HepG2 (cell line): ENCODE data around the gene PPP2R5D. TPM values are rescaled to one million over a fixed set of nuclear protein-coding genes. Genes with fewer than 3 reads are reported as not detected.

ENCODE experiments used
- ATAC-seq: fragments of 200-7000 bp; cut with Tn5 transposase; 3 replicates; pipeline ENCODE4 v1.9.1; 2020; ENCODE audit warnings: mild to moderate bottlenecking, moderate library complexity
- BruUV-seq: library from RNA; stranded (reverse); fragments of 400-500 nt; replicated peaks from 2 replicates; lab custom pipeline; 2021; lab: Mats Ljungman, UMichigan
- CTCF ChIA-PET: fragments of 300-600 bp; formaldehyde crosslinking; extraction: SDS; loops from one replicate; lab custom pipeline; 2021; ENCODE audit warnings: low total read pairs, inconsistent platforms, low intra/inter-chr PET ratio; lab: Yijun Ruan, JAX
- POLR2A ChIA-PET: fragments of 350-600 bp; sonication (Branson Sonifier 250); formaldehyde crosslinking; loops from one replicate; lab custom pipeline; 2020; ENCODE audit warnings: antibody characterized with exemption, inconsistent platforms; lab: Yijun Ruan, JAX
- DNase-seq: peaks from one replicate; pipeline ENCODE4 v3.0.0-alpha.2; 2015; ENCODE audit warnings: low spot score
- FAIRE-seq: peaks from 3 replicates; lab custom pipeline; 2011; peaks lifted over from hg19 to GRCh38; lab: Jason Lieb, UNC
- H2AFZ ChIP-seq: one replicate; pipeline ENCODE4 v1.6.1; 2011; ENCODE audit warnings: low read length, inconsistent platforms
- H3K27ac ChIP-seq: fragments of 300-600 bp; 3 replicates; pipeline ENCODE4 v1.8.0; 2011; ENCODE audit warnings: mixed run types, mild to moderate bottlenecking, mixed read lengths, low read length, inconsistent platforms; ENCODE audit not compliant: insufficient read depth; ENCODE audit errors: extremely low read length
- H3K27me3 ChIP-seq, 2 experiments: fragments of 200-600 bp in 1 of 2; 2 replicates in 1 of 2; 3 replicates in 1 of 2; pipeline versions ENCODE4 v1.6.0 to v1.8.0; 2011; ENCODE audit warnings: low read length in 2 of 2, mild to moderate bottlenecking in 2 of 2, moderate library complexity in 2 of 2, inconsistent platforms in 1 of 2; ENCODE audit not compliant: insufficient read depth in 2 of 2, control insufficient read depth in 1 of 2
- H3K36me3 ChIP-seq, 2 experiments: fragments of 200-600 bp in 1 of 2; replicated peaks in 1 of 2; 2 replicates in 1 of 2; 3 replicates in 1 of 2; pipeline versions ENCODE4 v1.5.1 to v1.8.0; 2011; ENCODE audit warnings: low read length in 2 of 2, inconsistent platforms in 1 of 2; ENCODE audit not compliant: insufficient read depth in 2 of 2, control insufficient read depth in 1 of 2
- H3K4me1 ChIP-seq: 2 replicates; pipeline ENCODE4 v1.5.1; 2012; ENCODE audit warnings: low read length, inconsistent platforms; ENCODE audit not compliant: insufficient read depth
- H3K4me2 ChIP-seq: 2 replicates; pipeline ENCODE4 v1.6.0; 2011; ENCODE audit warnings: low read depth, low read length, inconsistent platforms
- H3K4me3 ChIP-seq, 3 experiments: fragments of 200-600 bp in 1 of 3; sonication (generic), shearing (Covaris generic) in 1 of 3; replicated peaks in 1 of 3; 2 replicates each; pipeline ENCODE4 v1.5.1; 2011 to 2016; ENCODE audit warnings: low read length in 3 of 3, inconsistent platforms in 2 of 3, low read depth in 2 of 3, mild to moderate bottlenecking in 2 of 3, control low read depth in 1 of 3, mixed read lengths in 1 of 3; ENCODE audit not compliant: insufficient read depth in 1 of 3
- H3K79me2 ChIP-seq: one replicate; pipeline ENCODE4 v1.6.1; 2011; ENCODE audit warnings: low read length, inconsistent platforms; ENCODE audit not compliant: insufficient read depth
- H3K9ac ChIP-seq: 2 replicates; pipeline ENCODE4 v1.6.0; 2011; ENCODE audit warnings: mild to moderate bottlenecking, low read depth, low read length, inconsistent platforms; ENCODE audit not compliant: insufficient read depth
- H3K9me3 ChIP-seq: 2 replicates; pipeline ENCODE4 v1.5.1; 2012; ENCODE audit warnings: mild to moderate bottlenecking, low read length
- H4K20me1 ChIP-seq: 2 replicates; pipeline ENCODE4 v1.6.0; 2011; ENCODE audit warnings: inconsistent platforms, mild to moderate bottlenecking, low read length, moderate library complexity; ENCODE audit not compliant: insufficient read depth
- ASH2L ChIP-seq: fragments of 300-600, 200-600 bp; sonication (generic); IDR thresholded peaks from 2 replicates; pipeline ENCODE4 v1.7.0; 2017; ENCODE audit warnings: low read depth, mild to moderate bottlenecking, moderate library complexity, mixed read lengths, low read length; ENCODE audit not compliant: insufficient read length
- CAMTA2 ChIP-seq: sonication (generic); formaldehyde crosslinking; IDR thresholded peaks from 2 replicates; pipeline ENCODE4 v1.4.0; 2020; ENCODE audit warnings: mild to moderate bottlenecking, missing genetic modification reagents, borderline replicate concordance
- DPF2 ChIP-seq: sonication (generic); formaldehyde crosslinking; IDR thresholded peaks from 2 replicates; pipeline ENCODE4 v1.4.0; 2020; ENCODE audit warnings: mild to moderate bottlenecking, low read depth, missing genetic modification reagents, borderline replicate concordance
- FOXP1 ChIP-seq, 2 experiments: fragments of 450-650 bp in 1 of 2; IDR thresholded peaks; 2 replicates each; pipeline ENCODE4 v1.6.1; 2017 to 2018; ENCODE audit warnings: antibody characterized with exemption in 1 of 2
- HMG20A ChIP-seq: IDR thresholded peaks from 2 replicates; pipeline ENCODE4 v1.6.1; 2016; ENCODE audit warnings: borderline replicate concordance
- KDM3A ChIP-seq: IDR thresholded peaks from 2 replicates; pipeline ENCODE4 v1.6.1; 2018; ENCODE audit warnings: low read depth, missing compliant biosample characterization
- KDM5B ChIP-seq: sonication (generic); formaldehyde crosslinking; IDR thresholded peaks from 2 replicates; pipeline ENCODE4 v1.4.0; 2020; ENCODE audit warnings: missing genetic modification reagents, mild to moderate bottlenecking, borderline replicate concordance
- STAG1 ChIP-seq: sonication (generic); formaldehyde crosslinking; IDR thresholded peaks from 2 replicates; pipeline ENCODE4 v1.4.0; 2020; ENCODE audit warnings: missing genetic modification reagents
- WIZ ChIP-seq: sonication (generic); formaldehyde crosslinking; IDR thresholded peaks from 2 replicates; pipeline ENCODE4 v1.5.1; 2020; ENCODE audit warnings: mild to moderate bottlenecking, missing genetic modification reagents
- ZKSCAN5 ChIP-seq: sonication (generic); formaldehyde crosslinking; IDR thresholded peaks from 2 replicates; pipeline ENCODE4 v1.5.1; 2020; ENCODE audit warnings: mild to moderate bottlenecking, missing genetic modification reagents
- ZNF33A ChIP-seq: sonication (generic); formaldehyde crosslinking; IDR thresholded peaks from 2 replicates; pipeline ENCODE4 v1.5.1; 2020; ENCODE audit warnings: missing genetic modification reagents, mild to moderate bottlenecking, moderate library complexity, borderline replicate concordance
- WGBS: methylation state at CpG from one replicate; pipeline ENCODE4 v1.1.6; 2017; ENCODE audit warnings: low lambda C conversion rate; 5-methylcytosine and 5-hydroxymethylcytosine counted together
- in situ Hi-C: cut with HindIII; loops from 2 replicates; pipeline ENCODE4 v1.10.0; 2017; ENCODE audit warnings: low pct_unique_long_range_greater_than_20kb; ENCODE audit not compliant: extremely low pct_ligation_motif_present
- intact Hi-C: fragments of 100-400 bp; cut with micrococcal nuclease; formaldehyde crosslinking; loops from one replicate; pipeline ENCODE4 v1.10.0; 2022; ENCODE audit not compliant: unreplicated experiment
- polyA plus RNA-seq, 8 experiments: library from polyadenylated mRNA; depleted of rRNA in 3 of 8; stranded (reverse) in 7 of 8; unstranded in 1 of 8; fragments of >200 nt; fragmentation: Illumina TruSeq in 4 of 8; extraction: Trizol in 4 of 8; gene quantifications; 2 replicates each; pipeline versions ENCODE4 v1.2.1 to v1.2.3, GENCODE V29; 2011 to 2016; ENCODE audit warnings: low read depth in 4 of 8, missing spikeins in 1 of 8, mixed read lengths in 1 of 8; ENCODE audit not compliant: insufficient read depth in 1 of 8
- total RNA-seq, 5 experiments: library from RNA; depleted of rRNA; stranded (reverse); fragments of >200 nt; fragmentation: Illumina TruSeq; extraction: Trizol; gene quantifications; 2 replicates each; pipeline ENCODE4 v1.2.3, GENCODE V29; 2016; ENCODE audit warnings: low read depth in 1 of 5
- TF ChIP-seq, protein P1 (sequence below): sonication (generic); formaldehyde crosslinking; IDR thresholded peaks from 2 replicates; pipeline ENCODE4 v1.5.0; 2020; ENCODE audit warnings: mild to moderate bottlenecking, missing genetic modification reagents, borderline replicate concordance
- TF ChIP-seq, protein P2 (sequence below): IDR thresholded peaks from 2 replicates; pipeline ENCODE4 v1.6.1; 2012; ENCODE audit warnings: inconsistent platforms
- TF ChIP-seq, protein P3 (sequence below): sonication (generic); formaldehyde crosslinking; conservative IDR thresholded peaks from 2 replicates; pipeline ENCODE4 v1.4.0; 2020; ENCODE audit warnings: missing genetic modification reagents

PPP2R5D gene
- total and polyA plus RNA-seq, 2 of the 13 experiments (the other 11 are each of a cell fraction or from before 2014, with no cell fraction given) = 53.7 to 60.4 TPM

DNA sequence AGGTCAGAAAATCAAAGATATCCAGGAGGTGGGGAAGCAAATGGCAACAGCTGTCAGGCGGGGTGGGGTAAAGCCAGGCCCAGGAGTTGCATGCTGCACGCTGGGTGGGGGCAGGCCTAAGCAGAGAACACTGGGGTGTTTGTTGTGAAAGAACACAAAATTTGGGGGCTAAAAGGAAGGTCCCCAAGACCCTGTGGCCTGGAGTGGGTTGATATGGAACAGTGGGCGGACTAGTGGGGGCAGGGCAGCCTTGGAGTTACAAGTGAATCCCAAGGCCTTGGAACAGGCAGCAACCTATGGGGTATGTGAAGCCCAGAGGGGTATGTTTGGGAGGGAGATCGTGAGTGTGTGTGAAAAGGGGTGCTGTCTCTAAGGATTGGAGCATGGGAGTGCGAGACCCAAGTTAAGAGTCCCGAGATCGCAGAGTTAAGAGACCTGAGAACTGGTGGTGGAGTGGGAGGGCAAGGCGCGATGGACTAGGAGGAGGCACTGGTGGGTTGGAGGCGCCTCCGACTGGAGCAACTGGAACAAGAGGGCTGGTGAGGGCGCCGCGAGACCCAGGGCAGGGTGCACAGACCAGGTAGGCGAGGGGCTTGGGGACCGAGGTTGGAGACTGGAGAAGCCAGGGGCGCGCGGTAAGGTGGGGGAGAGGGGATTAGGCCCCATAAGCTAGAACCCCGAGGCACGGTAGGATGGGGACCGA is 68.6 kb downstream of the PPP2R5D start (continued):
- TF ChIP-seq, protein P1, sequence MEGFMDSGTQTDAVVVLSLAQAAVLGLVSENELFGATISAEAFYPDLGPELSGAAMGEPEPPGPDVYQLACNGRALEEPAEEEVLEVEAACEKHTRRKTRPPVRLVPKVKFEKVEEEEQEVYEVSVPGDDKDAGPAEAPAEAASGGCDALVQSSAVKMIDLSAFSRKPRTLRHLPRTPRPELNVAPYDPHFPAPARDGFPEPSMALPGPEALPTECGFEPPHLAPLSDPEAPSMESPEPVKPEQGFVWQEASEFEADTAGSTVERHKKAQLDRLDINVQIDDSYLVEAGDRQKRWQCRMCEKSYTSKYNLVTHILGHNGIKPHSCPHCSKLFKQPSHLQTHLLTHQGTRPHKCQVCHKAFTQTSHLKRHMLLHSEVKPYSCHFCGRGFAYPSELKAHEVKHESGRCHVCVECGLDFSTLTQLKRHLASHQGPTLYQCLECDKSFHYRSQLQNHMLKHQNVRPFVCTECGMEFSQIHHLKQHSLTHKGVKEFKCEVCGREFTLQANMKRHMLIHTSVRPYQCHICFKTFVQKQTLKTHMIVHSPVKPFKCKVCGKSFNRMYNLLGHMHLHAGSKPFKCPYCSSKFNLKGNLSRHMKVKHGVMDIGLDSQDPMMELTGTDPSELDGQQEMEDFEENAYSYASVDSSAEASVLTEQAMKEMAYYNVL (CRISPR knock-in tag) = no peak
- TF ChIP-seq, protein P2, sequence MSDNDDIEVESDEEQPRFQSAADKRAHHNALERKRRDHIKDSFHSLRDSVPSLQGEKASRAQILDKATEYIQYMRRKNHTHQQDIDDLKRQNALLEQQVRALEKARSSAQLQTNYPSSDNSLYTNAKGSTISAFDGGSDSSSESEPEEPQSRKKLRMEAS = peak; percentile 11; the same call in 1 of the 2 replicates
- TF ChIP-seq ASH2L (no peak), DPF2 (no peak), ZKSCAN5 (CRISPR knock-in tag) (0 out of 2 replicates have a peak, but pooled peaks have one; percentile 23)
- TF ChIP-seq, protein P3, sequence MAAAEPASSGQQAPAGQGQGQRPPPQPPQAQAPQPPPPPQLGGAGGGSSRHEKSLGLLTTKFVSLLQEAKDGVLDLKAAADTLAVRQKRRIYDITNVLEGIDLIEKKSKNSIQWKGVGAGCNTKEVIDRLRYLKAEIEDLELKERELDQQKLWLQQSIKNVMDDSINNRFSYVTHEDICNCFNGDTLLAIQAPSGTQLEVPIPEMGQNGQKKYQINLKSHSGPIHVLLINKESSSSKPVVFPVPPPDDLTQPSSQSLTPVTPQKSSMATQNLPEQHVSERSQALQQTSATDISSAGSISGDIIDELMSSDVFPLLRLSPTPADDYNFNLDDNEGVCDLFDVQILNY (CRISPR knock-in tag) = no peak

DNA sequence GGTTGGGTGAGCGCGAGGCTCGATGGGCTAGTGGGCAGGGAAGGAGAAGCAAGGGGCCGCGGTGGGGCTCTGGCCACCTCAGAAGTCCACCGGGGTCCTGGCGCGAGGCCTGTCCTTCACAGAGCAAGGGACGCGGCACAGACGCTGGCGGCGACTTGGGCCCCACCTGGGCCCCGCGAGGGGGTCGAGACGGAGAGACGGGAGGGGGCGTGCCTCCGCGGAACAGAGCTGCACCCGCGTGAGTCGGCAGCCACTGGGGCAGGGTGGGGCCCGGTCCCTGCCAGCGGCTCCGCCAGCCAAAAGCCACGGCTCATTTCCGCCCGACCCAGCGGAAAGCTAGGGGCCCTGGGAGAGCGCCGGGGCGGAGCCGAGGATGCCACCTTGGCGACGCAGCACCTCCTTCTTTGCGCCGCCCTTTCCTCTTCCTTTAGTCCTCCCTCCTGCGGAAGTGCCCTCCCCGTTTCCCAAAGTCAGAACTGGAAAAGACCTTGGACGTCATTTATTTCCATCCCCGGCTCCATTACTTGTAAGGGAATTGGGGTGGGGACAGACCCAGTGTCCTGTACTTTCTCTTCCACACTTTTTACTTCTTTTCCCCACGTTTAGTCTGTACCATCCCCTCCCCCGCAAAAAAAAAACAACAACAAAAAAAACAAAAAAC is 69.3 kb downstream of the PPP2R5D start, which contains the start of gene CUL7:
Gene CUL7 (minus strand): TSS at position 307 of the 661 bp plus-strand sequence. CDS start 1,063 bp downstream, outside the sequence.
- Histone ChIP-seq H3K4me1 (peaks cover 49% of the 10 kb centered on the region), H3K79me2 (peaks cover 44% of the 10 kb centered on the region), H3K27ac (peak within 1 kb of the TSS; percentile 84), H3K36me3 (peaks cover 12 to 44% of the 10 kb centered on the region in 2 experiments), H2AFZ (no peak within 1 kb of the TSS), H3K4me3 (peak within 1 kb of the TSS; percentile 75 to 96 (median 94)), H3K9me3 (no peaks in the 10 kb centered on the region), H3K27me3 (no peaks in the 10 kb centered on the region; a peak in 1 of 5 replicates), H3K4me2 (peak within 1 kb of the TSS; percentile 91), H4K20me1 (no peaks in the 10 kb centered on the region), H3K9ac (peak within 1 kb of the TSS; percentile 98)
- CTCF ChIA-PET = interaction anchor here (1.2 kb wide), 1 partner anchor 117 kb away, joined by 3 read pairs; no protein-coding TSS in a partner anchor
- FAIRE-seq = peak; percentile 96
- DNase-seq = peak; percentile 91
- POLR2A ChIA-PET = interaction anchor here (0.5 to 3.4 kb wide), 42 partner anchors 9 to 522 kb away, joined by 3 to 45 read pairs (median 5); partner anchors contain the start of genes BICRAL, CNPY3, CUL9 and GNMT
- in situ Hi-C loops (no loop called here), intact Hi-C loops (loop anchor here (5.0 kb wide), 1 partner anchor 41 kb away; the partner anchor contains the start of genes KLHDC3 and MEA1)
- WGBS = 4% methylated on average over 27 of the region's 45 CpGs
- ATAC-seq = peak; percentile 95
- no TSS peak for BruUV-seq
- TF ChIP-seq KDM3A (CRISPR knock-in tag) (peak; percentile 95), CAMTA2 (0 out of 2 replicates have a peak, but pooled peaks have one; percentile 67), FOXP1 (IDR thresholded peaks at IDR 0.05) (no peak), FOXP1 (CRISPR knock-in tag; IDR thresholded peaks at IDR 0.05) (peak; percentile 60), STAG1 (CRISPR knock-in tag) (0 out of 2 replicates have a peak, but pooled peaks have one; percentile 17), WIZ (CRISPR knock-in tag) (no peak), HMG20A (CRISPR knock-in tag) (peak; percentile 28; the same call in 1 of the 2 replicates), ZNF33A (CRISPR knock-in tag) (0 out of 2 replicates have a peak, but pooled peaks have one; percentile 72), KDM5B (CRISPR knock-in tag) (peak; percentile 94)
